ENCODE data around the gene PARP2.

DNA sequence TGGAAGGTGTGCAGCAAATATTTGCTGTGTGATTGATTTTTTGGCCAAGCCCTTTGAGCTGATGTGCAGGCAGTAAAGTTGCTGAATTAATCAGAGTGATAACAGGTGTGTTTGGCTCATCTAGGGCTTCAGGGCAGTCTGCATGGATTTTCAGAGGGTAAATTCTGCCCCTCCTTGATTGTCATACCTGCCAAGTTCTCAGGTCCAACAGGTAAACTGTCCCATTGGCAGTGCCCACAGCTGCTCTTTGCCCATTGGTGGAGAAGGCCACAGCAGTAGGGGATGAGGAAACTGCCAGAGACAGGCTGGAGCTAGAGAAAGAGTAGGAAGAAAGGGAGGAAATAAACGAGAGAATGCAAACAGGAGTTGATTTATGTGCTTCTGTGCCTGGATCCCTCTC is 36.3 kb downstream of the PARP2 start:
- TF ChIP-seq, protein P1, sequence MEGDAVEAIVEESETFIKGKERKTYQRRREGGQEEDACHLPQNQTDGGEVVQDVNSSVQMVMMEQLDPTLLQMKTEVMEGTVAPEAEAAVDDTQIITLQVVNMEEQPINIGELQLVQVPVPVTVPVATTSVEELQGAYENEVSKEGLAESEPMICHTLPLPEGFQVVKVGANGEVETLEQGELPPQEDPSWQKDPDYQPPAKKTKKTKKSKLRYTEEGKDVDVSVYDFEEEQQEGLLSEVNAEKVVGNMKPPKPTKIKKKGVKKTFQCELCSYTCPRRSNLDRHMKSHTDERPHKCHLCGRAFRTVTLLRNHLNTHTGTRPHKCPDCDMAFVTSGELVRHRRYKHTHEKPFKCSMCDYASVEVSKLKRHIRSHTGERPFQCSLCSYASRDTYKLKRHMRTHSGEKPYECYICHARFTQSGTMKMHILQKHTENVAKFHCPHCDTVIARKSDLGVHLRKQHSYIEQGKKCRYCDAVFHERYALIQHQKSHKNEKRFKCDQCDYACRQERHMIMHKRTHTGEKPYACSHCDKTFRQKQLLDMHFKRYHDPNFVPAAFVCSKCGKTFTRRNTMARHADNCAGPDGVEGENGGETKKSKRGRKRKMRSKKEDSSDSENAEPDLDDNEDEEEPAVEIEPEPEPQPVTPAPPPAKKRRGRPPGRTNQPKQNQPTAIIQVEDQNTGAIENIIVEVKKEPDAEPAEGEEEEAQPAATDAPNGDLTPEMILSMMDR (IDR thresholded peaks at IDR 0.05; ENCODE audit: extremely low read depth in 1 of 2, insufficient read depth in 1 of 2, low read depth in 1 of 2, low read length in 2 of 2) = no peak
- TF ChIP-seq POLR2AphosphoS5 (IDR thresholded peaks at IDR 0.05; ENCODE audit: insufficient read depth, low read depth, low read length) (no peak), GATA2 (IDR thresholded peaks at IDR 0.05; ENCODE audit: insufficient read depth, insufficient read length, low read depth, low read length) (no peak), POLR2A (IDR thresholded peaks at IDR 0.05; ENCODE audit: low read depth, low read length) (no peak), FOS (IDR thresholded peaks at IDR 0.05; ENCODE audit: borderline replicate concordance, insufficient read depth, low read length) (no peak), EZH2 (IDR thresholded peaks at IDR 0.05; ENCODE audit: borderline replicate concordance, low read depth, low read length, severe bottlenecking) (no peak), JUN (IDR thresholded peaks at IDR 0.05; ENCODE audit: borderline replicate concordance, insufficient read depth, insufficient read length, low read depth) (no peak)
- TF ChIP-seq, protein P2, sequence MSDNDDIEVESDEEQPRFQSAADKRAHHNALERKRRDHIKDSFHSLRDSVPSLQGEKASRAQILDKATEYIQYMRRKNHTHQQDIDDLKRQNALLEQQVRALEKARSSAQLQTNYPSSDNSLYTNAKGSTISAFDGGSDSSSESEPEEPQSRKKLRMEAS (IDR thresholded peaks at IDR 0.05; ENCODE audit: insufficient read depth, insufficient read length) = no peak
